ENCODE data around the gene MRPL49. TPM values are rescaled to one million over a fixed set of nuclear protein-coding genes. Genes with fewer than 3 reads are reported as not detected.
A peak's percentile ranks its signal among the peaks of the same experiment; 100 is the strongest.

MRPL49 gene
- total RNA-seq, 1 experiment from 2014 or later: 91.0 TPM

- no peaks in the 10 kb centered on the region for H3K27me3 ChIP-seq (replicated peaks; ENCODE audit: insufficient read depth, low read depth, low read length, poor library complexity)
- no peaks in the 10 kb centered on the region for H3K9me3 ChIP-seq (ENCODE audit: low read depth, low read length, poor library complexity, severe bottlenecking)
- BruUV-seq (replicated peaks): no TSS peak
- peak overlapping the region; percentile 70 for H3K4me3 ChIP-seq (ENCODE audit: low read depth, low read length, poor library complexity, severe bottlenecking)
- intact Hi-C loops (cut with micrococcal nuclease; ENCODE audit: unreplicated experiment): no loop called here
- peak overlapping the region; percentile 99 for H3K27ac ChIP-seq (ENCODE audit: low read depth, low read length, poor library complexity, severe bottlenecking)
- DNase-seq (ENCODE audit: low spot score): no peak
- TF ChIP-seq, protein P1, sequence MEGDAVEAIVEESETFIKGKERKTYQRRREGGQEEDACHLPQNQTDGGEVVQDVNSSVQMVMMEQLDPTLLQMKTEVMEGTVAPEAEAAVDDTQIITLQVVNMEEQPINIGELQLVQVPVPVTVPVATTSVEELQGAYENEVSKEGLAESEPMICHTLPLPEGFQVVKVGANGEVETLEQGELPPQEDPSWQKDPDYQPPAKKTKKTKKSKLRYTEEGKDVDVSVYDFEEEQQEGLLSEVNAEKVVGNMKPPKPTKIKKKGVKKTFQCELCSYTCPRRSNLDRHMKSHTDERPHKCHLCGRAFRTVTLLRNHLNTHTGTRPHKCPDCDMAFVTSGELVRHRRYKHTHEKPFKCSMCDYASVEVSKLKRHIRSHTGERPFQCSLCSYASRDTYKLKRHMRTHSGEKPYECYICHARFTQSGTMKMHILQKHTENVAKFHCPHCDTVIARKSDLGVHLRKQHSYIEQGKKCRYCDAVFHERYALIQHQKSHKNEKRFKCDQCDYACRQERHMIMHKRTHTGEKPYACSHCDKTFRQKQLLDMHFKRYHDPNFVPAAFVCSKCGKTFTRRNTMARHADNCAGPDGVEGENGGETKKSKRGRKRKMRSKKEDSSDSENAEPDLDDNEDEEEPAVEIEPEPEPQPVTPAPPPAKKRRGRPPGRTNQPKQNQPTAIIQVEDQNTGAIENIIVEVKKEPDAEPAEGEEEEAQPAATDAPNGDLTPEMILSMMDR (conservative IDR thresholded peaks at IDR 0.05; ENCODE audit: low read depth, low read length): no peak
- no peak for TF ChIP-seq EZH2 (IDR thresholded peaks at IDR 0.05; ENCODE audit: borderline replicate concordance, low read depth, low read length, poor library complexity, severe bottlenecking)
- ChIA-PET POLR2A (ENCODE audit: low non-redundant PET) (interaction anchor here (0.7 kb wide), 1 partner anchor 226 kb away, joined by 4 read pairs; no protein-coding TSS in a partner anchor), CTCF (no interaction called here)
- H3K36me3 ChIP-seq (ENCODE audit: insufficient read depth, low read length, poor library complexity, severe bottlenecking): peaks cover 44% of the 10 kb centered on the region
- H3K4me1 ChIP-seq (ENCODE audit: insufficient read depth, low read length, poor library complexity, severe bottlenecking): peaks cover 17% of the 10 kb centered on the region
These were observed 11.0 kb downstream of the MRPL49 start for GRCh38 chr11:65132988-65133700.

GRCh38 chr11:65133724-65134123 lies 11.6 kb downstream of the MRPL49 start:
- H3K27me3 ChIP-seq (replicated peaks; ENCODE audit: insufficient read depth, low read depth, low read length, poor library complexity): no peaks in the 10 kb centered on the region
- H3K9me3 ChIP-seq (ENCODE audit: low read depth, low read length, poor library complexity, severe bottlenecking): no peaks in the 10 kb centered on the region
- peaks cover 17% of the 10 kb centered on the region for H3K4me1 ChIP-seq (ENCODE audit: insufficient read depth, low read length, poor library complexity, severe bottlenecking)
- H3K27ac ChIP-seq (ENCODE audit: low read depth, low read length, poor library complexity, severe bottlenecking): peak overlapping the region; percentile 99
- peak; percentile 26 for DNase-seq (ENCODE audit: low spot score)
- no peak for TF ChIP-seq EZH2 (IDR thresholded peaks at IDR 0.05; ENCODE audit: borderline replicate concordance, low read depth, low read length, poor library complexity, severe bottlenecking)
- TF ChIP-seq, protein P1 (conservative IDR thresholded peaks at IDR 0.05; ENCODE audit: low read depth, low read length): no peak
- CTCF ChIA-PET: no interaction called here
- H3K4me3 ChIP-seq (ENCODE audit: low read depth, low read length, poor library complexity, severe bottlenecking): peak overlapping the region; percentile 70
- POLR2A ChIA-PET (ENCODE audit: low non-redundant PET): interaction anchor here (0.7 kb wide), 1 partner anchor 226 kb away, joined by 4 read pairs; no protein-coding TSS in a partner anchor
- intact Hi-C loops (cut with micrococcal nuclease; ENCODE audit: unreplicated experiment): no loop called here
- H3K36me3 ChIP-seq (ENCODE audit: insufficient read depth, low read length, poor library complexity, severe bottlenecking): peaks cover 38% of the 10 kb centered on the region
- BruUV-seq (replicated peaks): TSS peak; percentile 46

- intact Hi-C loops (cut with micrococcal nuclease; ENCODE audit: unreplicated experiment): no loop called here
- Histone ChIP-seq H3K27ac (ENCODE audit: low read depth, low read length, poor library complexity, severe bottlenecking) (peak within 1 kb of the TSS; percentile 99), H3K27me3 (replicated peaks; ENCODE audit: insufficient read depth, low read depth, low read length, poor library complexity) (no peaks in the 10 kb centered on the region), H3K4me1 (ENCODE audit: insufficient read depth, low read length, poor library complexity, severe bottlenecking) (peaks cover 17% of the 10 kb centered on the region), H3K36me3 (ENCODE audit: insufficient read depth, low read length, poor library complexity, severe bottlenecking) (peaks cover 34% of the 10 kb centered on the region), H3K4me3 (ENCODE audit: low read depth, low read length, poor library complexity, severe bottlenecking) (peak within 1 kb of the TSS; percentile 70), H3K9me3 (ENCODE audit: low read depth, low read length, poor library complexity, severe bottlenecking) (no peaks in the 10 kb centered on the region)
- DNase-seq (ENCODE audit: low spot score): peak; percentile 95
- ChIA-PET CTCF (interaction anchor here (1.0 kb wide), 1 partner anchor 17 kb away, joined by 3 read pairs; the partner anchor contains the start of gene ZNHIT2), POLR2A (ENCODE audit: low non-redundant PET) (interaction anchor here (0.5 to 0.7 kb wide), 2 partner anchors 12 to 197 kb away, joined by 6 read pairs; partner anchors contain the start of genes FAU and MRPL49)
- TF ChIP-seq, protein P1 (conservative IDR thresholded peaks at IDR 0.05; ENCODE audit: low read depth, low read length): no peak
- TF ChIP-seq EZH2 (IDR thresholded peaks at IDR 0.05; ENCODE audit: borderline replicate concordance, low read depth, low read length, poor library complexity, severe bottlenecking): no peak
- no TSS peak for BruUV-seq (replicated peaks)
These were observed 12.3 kb downstream of the MRPL49 start, which contains the start of gene SYVN1 for GRCh38 chr11:65134240-65134951. TSS of gene SYVN1 (minus strand) at chr11:65134519. CDS start at chr11:65133601, 918 bp downstream.

Measured in A673 (cell line).